NCI-H446 treated with DMSO at 0.1 percent for 48 hours (cell line): ENCODE results near the gene MYOZ1.

Experiments used
- DNase-seq: peaks from one replicate; lab custom pipeline; 2025; lab: John Stamatoyannopoulos, UW

MYOZ1 gene

DNA sequence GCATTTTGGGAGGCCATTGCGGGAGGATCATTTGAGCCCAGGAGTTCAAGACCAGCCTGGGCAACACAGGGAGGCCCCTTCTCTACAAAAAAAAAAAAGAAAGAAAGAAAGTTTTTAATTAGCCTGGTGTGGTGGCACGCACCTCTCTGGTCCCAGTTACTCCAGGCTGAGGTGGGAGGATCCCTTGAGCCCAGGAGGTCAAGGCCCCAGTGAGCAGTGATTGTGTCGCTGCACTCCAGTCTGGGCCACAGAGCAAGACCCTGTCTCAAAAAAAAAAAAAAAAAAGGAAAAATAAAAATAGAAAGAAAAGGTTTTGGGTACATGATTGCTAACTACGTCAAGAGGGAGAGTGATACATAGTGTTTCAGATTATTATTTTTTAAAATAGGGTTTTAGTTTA is 48.2 kb downstream of the MYOZ1 start:
- no peak for DNase-seq

DNA sequence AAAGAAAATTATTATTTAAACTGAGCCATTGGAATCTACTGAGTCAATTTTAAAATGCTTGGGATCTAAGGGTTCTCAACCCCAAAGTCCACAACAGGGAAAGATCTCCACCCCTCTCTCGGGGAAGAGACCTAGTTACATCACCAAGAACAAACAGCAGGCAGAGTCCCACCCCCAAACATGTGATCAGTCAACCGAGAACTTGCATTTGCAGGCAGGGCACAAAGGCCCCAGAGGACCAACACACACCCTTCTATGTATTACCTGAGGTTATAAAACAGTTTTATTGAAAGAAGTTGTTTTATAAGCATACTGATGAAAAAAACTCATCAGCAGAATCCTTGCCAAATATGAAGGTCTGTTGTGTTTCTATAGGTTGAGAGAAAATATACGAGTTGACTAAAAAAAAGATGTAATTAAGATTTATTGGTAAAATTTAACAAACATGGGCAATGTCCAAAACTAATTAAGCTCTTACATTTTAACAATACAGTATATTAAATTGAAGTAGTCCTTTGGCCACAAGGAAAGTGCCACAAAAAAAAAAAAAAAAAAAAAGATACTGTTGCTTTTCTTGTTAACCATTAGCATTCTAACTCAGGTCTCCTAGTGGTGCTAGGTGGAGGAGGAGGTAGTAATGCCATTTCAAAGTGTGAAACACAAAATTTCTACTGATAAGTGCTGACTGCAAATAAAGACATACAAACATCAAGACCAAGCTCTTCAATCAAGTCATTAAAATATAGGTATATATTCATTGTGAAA is 49.2 kb downstream of the MYOZ1 start:
- DNase-seq, result no peak

DNA sequence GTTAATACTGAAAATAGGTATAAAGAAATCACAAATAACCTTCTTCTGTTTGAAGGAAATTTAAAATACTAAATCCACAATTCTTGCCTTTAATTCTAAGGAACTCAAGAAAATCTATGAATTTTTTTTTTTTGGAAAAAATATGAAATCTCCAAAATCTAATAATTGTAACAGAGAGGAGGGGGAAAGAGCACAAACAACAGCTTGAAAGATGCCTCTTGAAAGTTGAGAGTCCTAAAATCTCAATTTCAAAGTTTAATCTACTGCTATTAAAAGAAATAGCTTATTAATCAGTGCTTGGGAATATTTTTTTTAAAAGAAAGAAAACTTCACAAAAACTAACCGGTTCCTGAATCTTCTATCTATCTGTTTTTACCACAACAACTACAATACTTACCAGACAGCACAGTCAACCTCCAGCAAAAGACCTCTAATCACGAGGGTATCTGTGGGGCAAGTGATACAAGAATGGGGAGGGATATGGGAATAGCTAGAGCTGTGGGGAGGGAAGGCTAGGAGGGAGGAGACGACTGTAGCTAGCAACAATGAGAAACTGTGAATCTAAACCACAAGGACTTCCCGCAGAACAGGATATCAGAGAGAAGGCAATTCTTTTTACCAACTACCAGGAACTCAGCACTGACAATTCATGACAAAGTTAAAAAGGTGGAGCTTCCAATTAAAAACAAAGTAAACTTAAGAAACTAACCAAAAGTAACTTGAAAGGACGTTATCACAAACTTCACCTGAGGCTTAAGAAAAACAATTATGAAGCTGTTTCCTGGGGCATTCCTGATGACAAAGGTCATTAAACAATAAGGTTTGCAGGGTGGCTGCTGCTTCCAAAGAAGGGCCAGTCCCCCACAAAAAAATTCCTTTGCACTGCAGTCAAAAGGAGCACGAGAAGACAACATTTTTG is 50.1 kb downstream of the MYOZ1 start, which contains the start of gene USP54:
Gene USP54 (minus strand): TSS at position 462 of the 919 bp plus-strand sequence. CDS start 15,684 bp downstream, outside the sequence.
- DNase-seq, result no peak

DNA sequence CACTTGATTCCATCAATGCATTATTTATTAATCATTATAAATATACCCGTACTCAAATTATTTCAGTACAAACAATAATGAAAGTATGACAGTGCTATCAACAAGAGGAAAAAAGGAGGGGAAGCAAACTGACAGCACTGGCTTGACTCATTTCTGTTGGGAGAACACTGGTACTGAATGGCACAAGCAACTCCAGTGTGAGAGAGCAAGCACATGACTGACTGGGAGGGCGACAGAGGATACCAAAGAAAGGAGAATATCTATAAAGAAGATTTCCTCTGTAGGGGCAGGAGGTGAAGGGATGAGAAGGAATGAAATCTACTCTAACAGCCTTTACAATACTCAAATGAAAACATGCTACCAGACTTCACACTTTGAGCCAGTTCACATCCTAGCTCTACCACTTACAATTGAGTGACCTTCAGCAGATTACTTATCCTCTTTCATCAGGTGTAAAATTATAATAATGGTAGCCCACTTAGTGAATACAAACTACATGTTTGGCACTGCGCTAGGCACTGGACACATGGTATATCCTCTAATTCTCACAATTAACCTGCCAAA is 51.6 kb downstream of the MYOZ1 start:
- DNase-seq, result no peak

DNA sequence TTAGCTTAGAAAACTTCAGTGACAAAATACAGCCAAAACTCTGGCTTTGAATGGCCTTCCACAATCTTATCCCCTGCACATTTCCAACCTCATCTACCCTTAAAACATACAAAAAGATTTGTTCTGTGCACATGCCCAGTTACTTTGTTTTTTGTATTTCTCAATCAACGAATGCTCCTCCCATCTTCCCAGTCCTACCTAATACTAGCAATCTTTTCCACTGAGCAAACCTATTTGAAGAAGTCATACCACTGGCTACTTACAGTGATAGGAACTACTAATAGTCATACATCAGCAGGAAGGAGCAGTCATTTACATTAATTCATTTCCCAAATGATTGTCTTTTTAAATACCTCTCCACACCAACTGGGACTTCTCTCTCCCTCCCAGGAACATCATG is 52.6 kb downstream of the MYOZ1 start:
- DNase-seq, result no peak

DNA sequence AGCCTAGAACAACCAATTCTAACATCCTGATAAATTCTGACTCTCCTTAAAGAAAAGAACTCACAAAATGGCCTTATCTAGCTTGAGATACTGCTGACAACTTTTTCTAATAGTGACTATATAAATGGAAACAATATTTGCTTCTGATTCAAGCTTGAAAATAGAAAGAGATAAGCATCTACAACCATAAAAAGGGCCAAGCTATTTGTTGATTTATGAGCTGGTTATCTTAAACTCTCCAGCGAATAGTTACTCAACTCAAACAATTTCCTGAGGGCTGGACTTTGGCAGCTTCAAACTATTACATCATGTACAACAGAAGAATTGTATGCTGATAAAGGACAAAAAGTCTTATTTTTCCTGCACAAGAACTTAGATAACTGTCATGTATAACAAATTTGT is 54.7 kb downstream of the MYOZ1 start:
- no peak for DNase-seq

DNA sequence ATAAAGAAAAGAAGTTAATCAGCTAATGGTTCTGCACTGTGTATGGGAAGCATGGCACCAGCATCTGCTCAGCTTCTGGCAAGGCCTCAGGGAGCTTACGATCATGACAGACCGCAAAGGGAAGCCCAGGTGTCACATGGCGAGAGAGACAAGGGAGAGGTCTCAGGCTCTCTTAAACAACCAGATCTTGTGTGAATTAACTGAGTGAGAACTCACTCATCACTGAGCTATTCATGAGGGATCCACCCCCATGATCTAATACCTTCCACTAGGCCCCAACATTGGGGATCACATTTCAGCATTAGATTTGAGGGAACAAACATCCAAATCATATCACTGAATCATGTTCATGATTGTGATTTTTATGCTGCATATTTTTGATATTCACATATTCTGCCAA is 55.9 kb downstream of the MYOZ1 start:
- no peak for DNase-seq

DNA sequence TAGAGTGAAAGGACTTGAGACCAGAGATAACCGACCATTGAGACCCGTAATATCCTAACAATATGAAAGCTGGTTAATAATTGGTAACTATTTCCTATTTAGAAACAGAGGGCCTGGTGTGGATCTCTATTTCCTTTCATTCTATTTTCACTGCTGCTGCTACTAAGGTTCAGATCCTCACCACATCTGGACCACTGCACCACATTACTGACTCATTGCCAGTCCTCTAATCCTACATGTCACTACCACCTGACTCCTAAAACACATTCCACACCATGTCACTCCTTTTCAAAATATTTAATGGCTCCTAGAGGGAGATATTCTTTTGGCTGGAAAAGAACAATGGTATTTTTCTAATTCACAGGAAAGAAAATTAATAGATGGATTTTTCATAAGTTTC is 56.5 kb downstream of the MYOZ1 start:
- DNase-seq, result no peak

DNA sequence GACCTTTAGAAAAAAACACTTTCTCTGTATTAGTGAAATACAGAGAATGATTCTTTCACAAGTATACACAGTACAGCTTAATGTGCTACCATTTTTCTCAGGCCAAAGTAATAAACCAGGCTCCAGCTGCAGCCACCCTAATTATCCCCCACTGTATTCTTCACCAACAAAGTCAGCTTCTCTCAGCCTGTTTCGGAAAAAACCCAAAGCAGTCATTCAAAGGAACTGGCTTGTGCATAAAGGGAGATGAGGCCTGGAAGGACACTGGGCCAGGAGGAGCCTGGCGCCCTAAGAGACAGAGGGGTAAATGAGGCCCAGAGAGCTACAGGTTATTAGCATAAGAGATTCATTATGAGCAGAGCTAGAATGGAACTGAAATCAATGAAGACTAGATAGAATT is 59.4 kb downstream of the MYOZ1 start:
- DNase-seq, result no peak
